Measurements from ENCODE around the gene B9D2.
A peak's percentile ranks its signal among the peaks of the same experiment; 100 is the strongest.

B9D2 gene

DNA sequence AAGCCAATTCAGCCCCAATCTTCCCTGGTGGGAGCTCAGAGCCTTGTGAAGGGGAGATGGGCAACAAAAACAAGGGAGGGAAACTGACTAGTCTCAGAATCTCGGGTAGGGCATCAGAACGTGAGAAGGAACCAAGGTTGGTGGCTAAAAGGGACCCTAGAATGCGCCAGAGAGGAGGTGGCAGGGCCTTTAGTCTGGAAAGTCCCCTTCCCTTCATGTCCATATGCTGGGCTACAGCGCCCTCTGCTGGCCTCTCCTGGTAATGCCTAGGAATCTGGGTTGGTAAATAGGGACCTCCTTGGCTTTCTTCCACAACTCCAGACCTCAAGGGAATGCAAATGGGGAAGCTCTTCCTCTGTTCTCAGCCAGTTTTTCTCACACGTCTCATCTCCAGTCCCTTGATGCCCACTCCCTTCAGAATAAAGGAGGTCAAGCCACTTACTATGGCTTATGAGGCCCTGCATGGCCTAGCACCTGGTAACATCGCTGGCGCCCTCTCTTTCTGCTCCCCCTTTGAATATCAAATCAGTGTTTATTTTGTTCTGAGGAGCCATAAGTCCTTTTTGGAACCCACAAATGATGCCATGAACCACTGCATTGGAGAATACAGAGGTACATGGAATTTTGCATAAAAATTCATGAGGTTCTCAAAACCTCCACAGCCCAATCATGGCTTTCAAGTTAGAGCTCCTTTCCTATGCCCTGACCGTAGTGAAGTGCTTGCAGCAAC is 55.3 kb downstream of the B9D2 start:
- peak; percentile 93 to 96 for DNase-seq

GRCh38 chr19:41307954-41308449 is 55.9 kb downstream of the B9D2 start:
- DNase-seq = peak in 1 of 2 donors; percentile 5

DNA sequence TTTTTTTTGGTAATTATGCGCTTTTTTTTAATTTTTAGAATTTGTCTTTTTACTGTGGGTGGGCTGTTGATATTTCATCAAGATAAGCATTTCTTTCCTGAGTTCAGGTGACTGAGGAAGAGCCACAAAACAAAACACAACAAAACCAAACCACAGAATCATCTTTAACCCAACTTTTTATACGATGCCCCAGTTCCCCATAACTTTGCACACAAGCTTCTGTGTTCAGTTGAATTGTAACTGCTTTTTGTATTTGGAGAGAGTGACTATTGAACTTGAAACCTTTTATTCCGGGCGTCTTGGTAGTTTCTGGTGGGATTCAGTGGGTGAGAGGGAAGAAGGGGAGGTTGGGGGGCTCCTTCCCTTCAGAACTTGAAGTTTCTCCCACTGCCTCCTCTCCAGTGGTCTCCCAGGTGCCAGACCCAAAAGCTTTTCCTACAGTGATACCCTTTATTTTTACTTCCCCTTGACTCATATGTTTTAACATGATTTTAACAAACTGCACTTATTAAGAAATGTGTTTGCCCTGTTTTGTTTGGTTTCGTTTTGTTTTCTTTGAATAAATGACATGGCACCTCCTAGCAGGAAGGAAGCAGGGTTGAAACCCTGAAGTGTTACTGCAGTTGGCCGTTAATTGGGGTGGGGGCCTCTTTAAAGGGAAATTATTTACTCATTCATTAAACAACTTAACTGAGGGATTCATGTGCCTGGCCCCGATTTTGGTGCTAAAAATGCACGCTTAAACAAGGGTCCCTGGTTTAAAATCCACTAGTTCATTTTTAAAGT is 56.7 kb downstream of the B9D2 start:
- DNase-seq = peak in 1 of 2 donors; percentile 42

GRCh38 chr19:41305927-41306793 is 57.8 kb downstream of the B9D2 start:
- no peak for DNase-seq

- no peak for DNase-seq
Observed at GRCh38 chr19:41304706-41305483, 59.1 kb downstream of the B9D2 start.

All from inflammatory macrophage (primary cell).